ENCODE data around the gene VWF.

The VWF gene

GRCh38 chr12:6058481-6059161 is 65.8 kb downstream of the VWF start:
- DNase-seq (ENCODE audit: low spot score), result no peak

GRCh38 chr12:6057700-6058099 is 66.8 kb downstream of the VWF start:
- DNase-seq (ENCODE audit: low spot score), result no peak

- DNase-seq (ENCODE audit: low spot score), result no peak
These were observed 67.8 kb downstream of the VWF start for GRCh38 chr12:6056406-6057240.

GRCh38 chr12:6053541-6053940 is 70.9 kb downstream of the VWF start:
- DNase-seq (ENCODE audit: low spot score), result no peak

GRCh38 chr12:6052940-6053329 is 71.5 kb downstream of the VWF start:
- no peak for DNase-seq (ENCODE audit: low spot score)

- no peak for DNase-seq (ENCODE audit: low spot score)
These were observed 72.1 kb downstream of the VWF start for GRCh38 chr12:6052206-6052939.

GRCh38 chr12:6049992-6050391 is 74.5 kb downstream of the VWF start:
- no peak for DNase-seq (ENCODE audit: low spot score)

- no peak for DNase-seq (ENCODE audit: low spot score)
These were observed 74.9 kb downstream of the VWF start for GRCh38 chr12:6049587-6049986.

GRCh38 chr12:6047249-6048237 is 76.9 kb downstream of the VWF start:
- no peak for DNase-seq (ENCODE audit: low spot score)

- DNase-seq (ENCODE audit: low spot score), result no peak
These were observed 77.8 kb downstream of the VWF start for GRCh38 chr12:6046511-6047180.

- DNase-seq (ENCODE audit: low spot score), result no peak
These were observed 79.0 kb downstream of the VWF start for GRCh38 chr12:6045438-6045837.

GRCh38 chr12:6044082-6044481 is 80.4 kb downstream of the VWF start:
- no peak for DNase-seq (ENCODE audit: low spot score)

GRCh38 chr12:6042446-6042845 is 82.0 kb downstream of the VWF start:
- DNase-seq (ENCODE audit: low spot score), result no peak

- DNase-seq (ENCODE audit: low spot score), result no peak
These were observed 82.6 kb downstream of the VWF start for GRCh38 chr12:6041891-6042290.

GRCh38 chr12:6040815-6041214 is 83.7 kb downstream of the VWF start:
- DNase-seq (ENCODE audit: low spot score), result no peak

GRCh38 chr12:6039894-6040601 is 84.4 kb downstream of the VWF start:
- DNase-seq (ENCODE audit: low spot score), result peak; percentile 63

- DNase-seq (ENCODE audit: low spot score), result peak; percentile 68
These were observed 86.3 kb downstream of the VWF start for GRCh38 chr12:6038160-6038559.

- no peak for DNase-seq (ENCODE audit: low spot score)
These were observed 87.0 kb downstream of the VWF start for GRCh38 chr12:6037459-6037858.

- no peak for DNase-seq (ENCODE audit: low spot score)
These were observed 88.0 kb downstream of the VWF start for GRCh38 chr12:6036509-6036908.

- no peak for DNase-seq (ENCODE audit: low spot score)
These were observed 89.9 kb downstream of the VWF start for GRCh38 chr12:6034596-6034995.

All from kidney capillary endothelial cell (primary cell).